ENCODE results near the gene PXMP4. TPM values are rescaled to one million over a fixed set of nuclear protein-coding genes. Genes with fewer than 3 reads are reported as not detected.

The PXMP4 gene
- total and polyA plus RNA-seq, 9 of the 15 experiments (the other 6 are each of a cell fraction or from before 2014, with no cell fraction given): 4.8 to 29.1 (median 6.8) TPM

DNA sequence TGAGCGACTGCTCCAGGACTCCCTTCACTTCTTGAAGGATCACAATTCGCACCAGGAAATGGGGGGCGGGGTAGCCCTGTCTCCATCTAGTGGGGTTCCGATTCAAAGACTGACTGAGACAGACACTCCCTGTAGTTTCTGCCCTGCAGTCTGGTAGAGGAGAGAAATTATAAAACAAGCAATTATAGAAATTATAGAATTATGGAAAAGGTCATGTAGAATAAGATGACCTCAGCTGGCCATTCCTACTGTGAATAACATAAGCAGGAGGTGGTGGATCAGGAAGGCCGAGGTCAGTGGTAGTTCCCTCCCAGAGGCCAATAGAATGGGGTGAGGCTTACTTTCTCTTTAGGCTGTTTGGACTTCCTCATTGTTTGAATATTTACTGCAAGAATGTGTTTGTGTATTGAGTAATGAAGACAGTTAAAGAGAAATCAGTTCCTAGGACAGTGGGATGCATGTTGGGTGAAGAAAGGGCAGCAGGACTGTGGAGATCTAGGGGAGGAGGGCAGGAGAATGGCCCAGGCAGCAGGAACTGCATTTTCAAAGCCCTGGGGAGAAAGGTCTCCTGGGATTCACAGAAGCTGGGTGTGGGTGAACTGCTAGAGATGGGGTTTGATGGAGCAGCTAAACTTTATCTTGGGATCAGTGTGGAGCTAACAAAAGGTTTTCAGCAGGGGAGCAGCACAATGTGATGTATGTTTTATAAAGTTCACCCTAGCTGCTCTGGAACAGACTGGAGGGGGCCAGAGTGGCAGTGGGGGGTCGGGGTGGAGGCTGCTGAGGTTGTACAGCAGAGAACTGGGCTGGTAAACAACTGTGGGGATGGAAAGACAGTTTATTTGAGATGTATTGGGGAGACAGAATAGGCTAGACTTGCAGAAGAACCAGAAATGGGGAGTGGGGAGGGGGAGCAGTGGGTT, 13.8 kb upstream of the PXMP4 start (continued):
- TF ChIP-seq, protein P1, sequence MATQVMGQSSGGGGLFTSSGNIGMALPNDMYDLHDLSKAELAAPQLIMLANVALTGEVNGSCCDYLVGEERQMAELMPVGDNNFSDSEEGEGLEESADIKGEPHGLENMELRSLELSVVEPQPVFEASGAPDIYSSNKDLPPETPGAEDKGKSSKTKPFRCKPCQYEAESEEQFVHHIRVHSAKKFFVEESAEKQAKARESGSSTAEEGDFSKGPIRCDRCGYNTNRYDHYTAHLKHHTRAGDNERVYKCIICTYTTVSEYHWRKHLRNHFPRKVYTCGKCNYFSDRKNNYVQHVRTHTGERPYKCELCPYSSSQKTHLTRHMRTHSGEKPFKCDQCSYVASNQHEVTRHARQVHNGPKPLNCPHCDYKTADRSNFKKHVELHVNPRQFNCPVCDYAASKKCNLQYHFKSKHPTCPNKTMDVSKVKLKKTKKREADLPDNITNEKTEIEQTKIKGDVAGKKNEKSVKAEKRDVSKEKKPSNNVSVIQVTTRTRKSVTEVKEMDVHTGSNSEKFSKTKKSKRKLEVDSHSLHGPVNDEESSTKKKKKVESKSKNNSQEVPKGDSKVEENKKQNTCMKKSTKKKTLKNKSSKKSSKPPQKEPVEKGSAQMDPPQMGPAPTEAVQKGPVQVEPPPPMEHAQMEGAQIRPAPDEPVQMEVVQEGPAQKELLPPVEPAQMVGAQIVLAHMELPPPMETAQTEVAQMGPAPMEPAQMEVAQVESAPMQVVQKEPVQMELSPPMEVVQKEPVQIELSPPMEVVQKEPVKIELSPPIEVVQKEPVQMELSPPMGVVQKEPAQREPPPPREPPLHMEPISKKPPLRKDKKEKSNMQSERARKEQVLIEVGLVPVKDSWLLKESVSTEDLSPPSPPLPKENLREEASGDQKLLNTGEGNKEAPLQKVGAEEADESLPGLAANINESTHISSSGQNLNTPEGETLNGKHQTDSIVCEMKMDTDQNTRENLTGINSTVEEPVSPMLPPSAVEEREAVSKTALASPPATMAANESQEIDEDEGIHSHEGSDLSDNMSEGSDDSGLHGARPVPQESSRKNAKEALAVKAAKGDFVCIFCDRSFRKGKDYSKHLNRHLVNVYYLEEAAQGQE (IDR thresholded peaks at IDR 0.05; ENCODE audit: borderline replicate concordance): no peak
- TF ChIP-seq, protein P1 (CRISPR knock-in tag; IDR thresholded peaks at IDR 0.05; ENCODE audit: low read depth): no peak
- TF ChIP-seq TOE1 (IDR thresholded peaks at IDR 0.05; ENCODE audit: borderline replicate concordance) (no peak), TOE1 (CRISPR knock-in tag; IDR thresholded peaks at IDR 0.05; ENCODE audit: borderline replicate concordance, low read depth) (no peak), POU5F1 (IDR thresholded peaks at IDR 0.05; ENCODE audit: borderline replicate concordance, low read depth, low read length, partially characterized antibody) (no peak), EP400 (IDR thresholded peaks at IDR 0.05) (no peak), ZNF146 (CRISPR knock-in tag; IDR thresholded peaks at IDR 0.05; ENCODE audit: unreplicated experiment) (no peak), SREBF2 (CRISPR knock-in tag; IDR thresholded peaks at IDR 0.05) (no peak), RFX5 (IDR thresholded peaks at IDR 0.05; ENCODE audit: low read depth, low read length) (no peak), IRF9 (tag; IDR thresholded peaks at IDR 0.05) (no peak), ZNF347 (CRISPR knock-in tag; IDR thresholded peaks at IDR 0.05; ENCODE audit: low read depth) (no peak), GATA2 (CRISPR knock-in tag; IDR thresholded peaks at IDR 0.05) (peak; percentile 45; the same call in 1 of the 2 replicates), ATF7 (IDR thresholded peaks at IDR 0.05) (no peak), MYC (IDR thresholded peaks at IDR 0.05; ENCODE audit: low read depth, low read length) (no peak), MYC (CRISPR knock-in tag; IDR thresholded peaks at IDR 0.05; ENCODE audit: borderline replicate concordance, low read depth) (no peak), ATF1 (CRISPR knock-in tag; IDR thresholded peaks at IDR 0.05) (no peak), ATF1 (tag; IDR thresholded peaks at IDR 0.05) (no peak), ZNF263 (CRISPR knock-in tag; IDR thresholded peaks at IDR 0.05; ENCODE audit: borderline replicate concordance) (no peak), ZNF184 (CRISPR knock-in tag; IDR thresholded peaks at IDR 0.05) (no peak)
- TF ChIP-seq, protein P2, sequence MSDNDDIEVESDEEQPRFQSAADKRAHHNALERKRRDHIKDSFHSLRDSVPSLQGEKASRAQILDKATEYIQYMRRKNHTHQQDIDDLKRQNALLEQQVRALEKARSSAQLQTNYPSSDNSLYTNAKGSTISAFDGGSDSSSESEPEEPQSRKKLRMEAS (CRISPR knock-in tag; IDR thresholded peaks at IDR 0.05): no peak
